Stimulated activated CD8-positive, alpha-beta memory T cell treated with anti-CD3 and anti-CD28 coated beads, Interleukin-4, amount 100 ng/mL, for 24 hours (primary cell): ENCODE results near the gene WDR3.
"Not testable (repeated sequence)": the region's sequence is repeated elsewhere in the genome, so short reads cannot be mapped to it uniquely, and the experiment has no call there.

Experiments
- DNase-seq: peaks from one replicate; pipeline ENCODE4 v3.0.0-alpha.2; 2020; ENCODE audit warnings: low read depth

WDR3 gene

DNA sequence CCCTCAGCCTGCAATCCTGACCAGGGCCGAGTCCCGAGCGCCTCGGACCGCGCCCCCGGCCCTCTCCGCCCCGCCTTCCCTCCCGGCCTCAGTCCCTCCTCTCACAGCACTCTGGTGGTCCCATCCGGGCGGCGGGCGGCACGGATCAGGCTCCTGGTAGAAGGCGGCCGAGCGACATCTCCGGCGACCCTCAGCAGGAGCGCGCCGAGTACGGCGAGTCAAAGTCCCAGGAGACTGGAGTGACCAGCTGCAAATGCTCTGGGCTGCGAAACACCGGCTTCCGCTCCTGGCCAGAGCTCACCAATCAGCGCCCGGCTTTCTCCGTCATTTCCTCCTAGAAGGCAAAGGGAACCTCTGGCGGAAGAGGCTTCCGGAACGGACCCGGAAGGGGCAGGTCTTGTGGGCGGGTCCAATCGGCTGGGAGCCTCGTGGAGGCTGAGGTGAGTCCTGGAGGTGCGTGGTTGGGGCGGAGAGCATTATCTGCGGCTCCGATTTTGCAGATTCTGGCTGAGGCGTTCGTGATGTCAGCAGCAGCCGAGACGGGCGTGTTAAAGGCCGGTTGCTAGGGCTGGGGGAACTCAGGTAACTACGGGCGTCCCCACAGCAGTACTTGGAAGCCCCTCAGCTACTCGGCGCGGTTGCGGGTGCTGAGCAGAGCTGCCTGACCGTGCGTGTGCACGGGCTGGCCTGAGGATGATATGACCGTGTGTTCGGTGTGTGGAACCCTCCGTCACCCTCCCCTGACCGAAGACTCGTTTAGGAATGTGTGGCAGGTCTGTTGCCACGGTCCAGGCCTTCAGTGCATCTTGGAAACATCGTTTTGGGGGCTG, at the start of gene WDR3, which contains the start of gene GDAP2:
TSS of gene WDR3 (plus strand) at position 397 of the 830 bp plus-strand sequence. CDS start 3,581 bp downstream, outside the sequence.
TSS of gene GDAP2 (minus strand) at position 279 of the 830 bp plus-strand sequence. CDS start 9,264 bp downstream, outside the sequence.
- peak; percentile 92 for DNase-seq

DNA sequence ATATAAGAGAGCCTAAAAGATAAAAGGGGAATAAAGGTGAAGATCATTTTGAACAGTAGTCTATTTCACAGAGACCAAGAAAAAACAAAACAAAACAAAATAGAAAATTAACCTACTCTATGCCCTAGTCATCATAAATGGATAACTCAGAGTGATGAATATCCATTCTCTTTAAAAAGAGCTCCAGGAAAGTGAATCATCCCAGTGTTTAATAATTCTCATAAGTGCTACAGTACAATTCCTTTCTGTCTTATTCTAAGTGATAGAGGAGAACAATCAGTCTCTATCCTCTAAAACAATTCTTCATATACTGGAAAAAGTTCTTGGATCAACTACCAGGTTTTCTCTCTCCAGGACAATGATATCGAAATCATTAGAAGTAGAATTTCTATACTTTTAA, 45.9 kb upstream of the WDR3 start:
- no peak for DNase-seq

DNA sequence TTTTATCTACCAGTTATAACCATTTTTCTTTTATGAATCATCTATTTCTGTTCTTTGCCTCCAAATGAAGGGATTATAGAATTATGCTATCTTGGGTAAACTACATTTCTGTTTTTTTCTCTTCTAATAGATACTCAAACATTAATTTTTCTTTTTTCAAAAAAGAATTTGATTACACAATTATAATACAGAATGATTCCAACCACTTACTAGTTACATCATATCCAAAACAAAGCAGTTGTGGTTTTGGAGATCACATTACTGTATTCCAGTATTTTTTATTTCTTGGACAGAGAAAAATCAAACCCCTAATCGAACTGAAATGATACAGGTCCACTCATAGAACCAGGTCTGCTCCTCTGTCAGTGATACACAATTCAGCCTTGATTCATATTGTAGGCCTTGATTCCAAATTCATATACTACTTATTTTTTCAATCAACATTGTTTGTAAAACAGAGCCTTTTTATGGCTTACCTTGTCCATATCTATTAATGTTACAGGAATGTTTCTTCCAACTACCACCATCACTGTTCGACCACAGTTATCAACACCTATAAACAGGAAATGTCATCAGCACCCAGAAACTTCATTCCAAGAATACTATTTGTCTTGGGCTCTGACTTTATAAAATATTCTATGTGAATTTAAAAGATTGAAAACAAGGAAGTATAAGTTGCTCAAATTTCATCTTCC, 43.3 kb upstream of the WDR3 start:
- no peak for DNase-seq

DNA sequence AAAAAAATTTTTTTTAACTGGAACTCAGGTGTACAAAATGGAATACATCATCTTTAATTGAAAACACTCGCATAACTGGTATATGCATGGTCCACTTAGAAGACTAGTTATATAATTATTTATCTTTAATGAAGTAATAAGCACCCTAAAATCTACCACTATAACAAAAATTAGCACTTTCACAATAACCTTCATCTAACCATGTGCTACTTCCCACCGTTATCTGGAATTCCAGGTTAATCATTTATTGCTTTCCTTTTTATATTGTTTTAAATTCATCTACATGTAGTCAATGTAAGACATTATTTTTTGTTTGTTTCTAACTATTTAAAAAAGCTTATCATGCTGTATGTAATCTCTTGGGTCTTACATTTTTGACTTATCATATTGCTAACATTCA, 39.1 kb upstream of the WDR3 start:
- DNase-seq, result no peak

DNA sequence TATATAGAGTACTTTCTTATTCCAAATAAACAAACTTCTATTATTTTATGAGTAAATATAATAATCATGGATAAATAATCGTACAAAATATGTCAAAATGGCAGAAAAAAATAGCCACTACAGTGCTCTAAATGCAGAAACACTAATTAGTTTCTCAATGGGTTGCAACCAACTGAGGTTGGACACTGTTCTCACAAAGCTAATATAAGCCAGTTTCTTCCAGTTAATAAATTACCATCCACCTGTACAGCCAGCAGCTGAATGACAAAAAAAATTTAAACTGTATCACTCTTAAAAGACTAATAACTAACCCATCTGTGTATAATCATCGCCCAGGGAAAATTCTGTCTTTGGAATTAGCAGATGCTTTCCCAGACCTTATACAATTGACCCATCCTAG, 37.0 kb upstream of the WDR3 start:
- no peak for DNase-seq

DNA sequence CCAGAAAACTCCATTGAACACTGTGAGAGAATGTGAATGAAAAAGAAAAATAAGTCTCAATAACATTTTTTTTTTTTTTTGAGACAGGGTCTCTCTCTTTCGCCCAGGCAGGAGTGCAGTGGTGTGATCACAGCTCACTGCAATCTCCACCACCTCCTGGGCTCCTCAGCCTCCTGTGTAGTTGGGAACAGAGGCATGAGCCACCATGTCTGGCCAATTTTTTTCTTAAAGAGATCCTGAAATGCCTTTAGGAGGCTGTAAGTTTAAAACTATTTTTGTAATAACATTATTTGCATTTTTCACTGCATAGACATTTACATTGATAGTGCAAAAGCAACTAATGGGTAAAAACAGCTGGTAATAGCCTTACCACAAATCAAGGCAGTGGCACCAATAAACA, 35.5 kb upstream of the WDR3 start:
- DNase-seq, result no peak

DNA sequence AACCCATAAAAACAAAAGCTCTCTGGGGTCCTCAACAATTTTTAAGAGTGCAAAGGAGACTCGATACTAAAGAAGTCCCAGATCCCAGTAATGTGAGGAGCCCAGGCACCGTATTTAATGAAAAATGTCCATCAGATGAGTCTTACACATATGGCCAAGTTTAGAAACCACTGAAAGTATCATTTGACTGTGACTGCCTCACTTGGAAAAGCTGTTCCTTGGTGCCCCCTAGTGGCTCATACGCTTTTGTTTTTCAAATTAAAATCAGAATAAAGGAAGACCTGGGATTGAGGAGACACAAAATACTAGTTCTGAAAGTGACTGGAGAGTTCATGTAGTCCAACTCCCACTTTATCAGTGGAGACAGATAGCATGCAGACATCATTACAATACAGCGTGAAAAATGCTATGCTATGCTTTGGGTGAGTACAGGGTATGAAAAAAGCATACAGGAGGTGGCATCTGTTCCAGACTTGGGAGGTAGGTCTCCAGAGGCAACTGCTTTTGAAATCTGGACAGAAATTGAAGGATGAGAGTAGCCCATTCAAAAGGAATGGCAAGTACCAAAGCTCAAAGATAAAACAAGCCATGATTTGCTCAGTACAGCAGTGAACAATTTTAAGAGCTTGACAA, 33.9 kb upstream of the WDR3 start:
- DNase-seq, result peak; percentile 41

DNA sequence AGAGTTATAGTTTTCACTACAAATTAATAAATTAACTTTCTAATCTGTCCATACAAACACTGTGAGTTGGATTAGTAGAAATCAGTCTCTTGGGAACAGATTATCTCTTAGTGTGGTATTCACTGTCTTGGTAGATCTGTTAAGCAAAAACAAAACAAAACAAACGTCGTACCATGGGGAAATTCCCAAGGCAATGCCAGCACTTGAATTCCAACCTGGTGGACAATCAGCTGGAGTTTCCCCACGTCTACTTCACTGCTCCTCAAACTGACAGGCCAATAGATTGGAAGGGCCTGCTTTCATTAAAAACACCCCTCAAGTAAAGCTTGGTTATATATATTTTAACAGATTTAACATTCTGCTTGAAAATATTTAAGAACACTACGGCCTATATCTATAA, 32.0 kb upstream of the WDR3 start:
- DNase-seq, result no peak

DNA sequence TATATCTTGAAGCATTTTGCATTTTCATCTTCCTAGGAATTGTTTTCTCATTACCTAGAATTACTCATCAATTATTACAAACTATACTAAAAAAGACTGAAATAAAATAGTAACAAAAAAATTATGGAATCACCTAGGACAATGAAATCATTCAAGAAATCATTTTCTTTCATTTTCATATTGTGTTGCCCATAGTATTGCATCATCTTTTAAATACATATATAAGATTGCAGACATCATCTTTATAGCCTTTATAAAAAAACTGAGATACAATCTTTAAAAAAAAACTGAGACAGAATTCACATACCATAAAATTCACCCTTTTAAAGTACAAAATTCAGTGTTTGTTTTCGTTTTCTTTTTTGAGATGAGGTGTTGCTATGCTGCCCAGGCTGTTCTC, 29.7 kb upstream of the WDR3 start:
- no peak for DNase-seq

DNA sequence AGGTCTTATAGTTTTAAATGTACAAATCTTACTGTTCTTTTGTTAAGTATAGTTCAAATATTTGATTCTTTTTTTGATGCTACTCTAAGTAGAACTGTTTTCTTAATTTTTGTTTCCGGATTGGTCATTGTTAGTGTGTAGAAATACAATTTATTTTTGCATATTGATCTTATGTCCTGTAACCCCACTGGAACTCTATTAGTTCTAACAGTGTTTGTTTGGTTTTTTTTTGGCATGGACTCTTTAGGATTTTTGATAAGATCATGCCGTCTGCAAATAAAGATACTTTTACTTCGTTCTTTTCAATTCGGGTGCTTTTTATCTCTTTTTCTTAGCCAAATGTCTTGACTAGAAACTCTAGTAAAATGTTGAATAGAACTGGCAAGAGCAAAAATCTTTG, 26.6 kb upstream of the WDR3 start:
- no peak for DNase-seq

DNA sequence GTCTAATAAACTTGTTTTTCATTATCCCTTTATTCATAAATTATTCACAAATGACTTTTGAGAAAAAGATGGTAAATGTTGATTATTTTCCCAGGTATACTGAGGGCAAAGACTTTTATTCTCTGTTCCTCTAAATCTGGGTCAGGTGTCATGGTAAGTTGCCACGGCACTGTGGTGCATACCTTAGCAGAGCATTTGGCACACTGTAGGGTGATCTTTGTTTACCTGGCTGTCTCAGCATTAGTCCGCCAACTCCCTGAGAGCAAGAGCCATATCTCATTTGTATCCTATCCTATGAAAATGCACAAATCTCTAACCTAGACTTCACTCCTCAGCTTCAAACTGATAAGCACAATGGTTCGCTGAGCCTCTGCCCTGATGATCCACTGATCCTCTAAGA, 25.1 kb upstream of the WDR3 start:
- no peak for DNase-seq

DNA sequence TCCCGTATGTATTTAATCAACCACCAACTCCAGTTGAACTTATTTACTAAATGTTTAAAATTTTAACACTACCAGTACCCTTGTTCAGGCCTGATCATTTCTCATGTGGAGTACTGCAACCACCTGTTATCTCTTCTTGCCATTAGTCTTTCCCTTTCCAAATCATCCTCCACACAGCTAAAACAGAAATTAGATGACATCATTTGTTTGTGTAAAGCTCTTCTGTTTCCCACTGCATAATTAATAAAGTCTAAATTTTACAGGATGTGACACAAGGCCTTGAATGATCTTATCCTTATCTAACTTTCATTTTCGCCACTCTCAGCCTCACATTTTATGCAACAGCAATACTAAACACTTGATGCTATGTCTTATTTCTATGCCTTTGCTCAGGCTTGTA, 24.5 kb upstream of the WDR3 start:
- no peak for DNase-seq

DNA sequence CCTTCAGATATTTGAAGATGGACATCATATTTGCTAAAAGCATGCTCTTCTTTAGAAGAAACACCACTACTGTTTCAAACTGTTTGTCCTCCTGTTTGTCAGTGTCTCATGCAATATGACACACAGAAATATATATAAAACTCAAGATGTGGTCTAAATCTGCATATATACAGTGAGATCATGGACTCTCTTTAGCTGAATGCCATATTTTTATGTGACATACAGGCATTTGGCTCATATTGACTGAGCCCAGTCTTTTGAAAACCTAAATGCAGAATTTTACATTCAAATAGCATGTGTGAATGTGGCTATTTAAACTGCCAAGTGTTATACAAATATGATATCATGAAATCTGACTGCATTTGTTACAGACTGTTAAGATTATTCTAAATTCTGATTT, 18.5 kb upstream of the WDR3 start:
- no peak for DNase-seq

DNA sequence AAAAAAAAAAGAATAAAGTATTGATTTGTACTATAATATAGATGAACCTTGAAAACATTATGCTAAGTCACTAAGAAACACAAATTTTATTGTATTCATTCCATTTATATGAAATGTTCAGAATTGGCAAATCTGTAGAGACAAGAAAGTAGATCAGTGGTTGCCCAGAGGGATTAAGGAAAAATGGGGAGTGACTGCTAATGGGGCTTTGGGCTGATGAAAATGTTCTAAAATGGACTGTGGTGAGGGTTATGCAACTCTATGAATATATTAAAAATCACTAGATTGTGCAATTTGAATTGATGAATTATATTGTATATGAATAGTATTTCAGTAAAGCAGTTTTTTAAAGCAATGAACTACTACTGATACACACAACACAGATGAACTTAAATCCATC, 10.2 kb upstream of the WDR3 start:
- no peak for DNase-seq

DNA sequence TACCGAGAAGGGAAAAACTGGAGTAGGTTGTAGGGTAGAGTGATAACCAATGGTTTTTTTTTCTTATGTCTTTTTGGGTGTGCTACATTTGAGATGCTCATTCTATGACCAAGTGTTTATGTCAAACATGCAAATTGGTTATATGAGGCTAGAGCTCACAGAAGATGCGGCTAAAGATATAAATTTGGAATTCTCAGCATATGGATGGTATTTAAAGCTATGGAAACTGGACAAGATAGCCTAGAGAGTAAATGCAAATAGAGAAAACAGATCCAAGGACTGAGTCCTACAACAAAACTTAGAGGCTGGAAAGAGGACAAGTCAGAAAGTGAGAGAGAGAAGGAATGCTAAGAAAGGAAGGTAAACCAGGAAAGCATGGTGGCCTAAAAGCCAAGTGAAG, 7.5 kb upstream of the WDR3 start:
- no peak for DNase-seq

DNA sequence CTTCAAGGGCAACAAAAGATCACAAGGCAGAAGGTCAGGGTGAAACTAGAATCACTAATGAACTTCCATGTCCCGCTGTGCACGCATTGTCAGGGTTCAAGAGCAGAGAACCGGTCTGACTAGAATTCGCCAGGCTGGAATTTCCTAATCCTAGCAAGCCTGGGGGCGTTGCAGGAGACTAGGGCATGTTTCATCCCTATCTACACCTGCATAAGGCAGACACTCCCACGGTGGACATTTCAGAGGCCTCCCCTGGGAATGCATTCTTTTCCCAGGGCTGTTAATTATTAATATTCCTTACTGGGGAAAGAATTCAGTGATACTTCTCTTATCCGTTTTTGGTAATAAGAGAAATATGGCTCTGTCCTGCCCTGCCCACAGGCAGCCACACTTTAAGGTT, 6.8 kb upstream of the WDR3 start:
- not testable (repeated sequence) for DNase-seq

DNA sequence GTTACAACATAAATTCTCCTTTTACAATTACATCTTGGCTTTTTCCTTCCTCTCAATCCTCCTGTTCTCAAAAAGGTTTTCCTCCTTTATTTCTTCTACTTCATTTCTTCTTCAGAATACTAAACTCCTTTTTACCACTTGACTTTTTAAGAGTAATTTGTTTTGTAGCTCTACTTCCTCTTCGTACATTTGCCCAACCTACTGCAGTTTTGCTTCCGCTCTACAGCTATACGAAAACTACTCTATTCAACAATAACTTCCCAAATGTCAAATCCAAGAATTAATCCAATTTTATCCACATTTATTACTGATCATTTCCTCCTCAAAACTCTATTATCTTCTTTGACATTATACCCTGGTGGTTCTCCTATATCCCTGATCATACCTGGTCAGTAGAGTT, 3.6 kb upstream of the WDR3 start:
- DNase-seq, result no peak

DNA sequence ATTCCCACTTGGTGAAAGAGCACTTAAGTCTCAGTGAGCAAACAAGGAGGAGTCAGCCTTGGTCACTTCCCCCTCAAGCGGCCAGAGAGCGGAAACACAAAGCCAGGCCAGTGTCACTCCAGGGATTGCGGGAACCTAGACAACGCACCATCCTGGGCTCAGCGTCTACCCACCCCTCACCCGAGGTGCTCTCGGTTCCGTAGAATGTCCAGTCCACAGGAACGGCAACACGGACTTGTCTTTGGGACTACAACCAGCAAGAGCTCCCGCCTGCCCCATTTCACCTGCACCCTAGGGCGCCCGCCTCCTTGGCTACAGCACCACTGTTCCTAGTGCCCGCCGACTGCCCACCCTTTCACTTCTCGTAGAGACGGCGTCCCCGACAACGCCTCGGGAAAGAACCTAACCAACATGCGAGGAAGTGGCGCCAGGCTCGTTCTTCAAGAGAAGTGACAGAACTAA, 627 bp upstream of the WDR3 start:
- peak; percentile 27 for DNase-seq

DNA sequence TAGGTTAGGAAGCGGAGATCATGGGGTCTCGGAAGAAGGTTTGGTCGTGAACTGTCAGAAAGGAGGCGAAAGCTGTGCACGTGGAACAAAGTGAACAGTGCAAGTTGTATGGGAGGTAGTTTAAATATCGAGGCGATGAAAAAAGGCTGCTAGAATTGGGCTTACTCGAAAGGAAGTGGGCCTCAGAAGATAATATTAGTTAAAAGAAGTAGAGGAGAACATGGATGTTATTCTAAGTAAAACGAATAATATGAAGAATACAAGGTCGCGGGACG, 571 bp downstream of the WDR3 start:
- DNase-seq, result no peak

DNA sequence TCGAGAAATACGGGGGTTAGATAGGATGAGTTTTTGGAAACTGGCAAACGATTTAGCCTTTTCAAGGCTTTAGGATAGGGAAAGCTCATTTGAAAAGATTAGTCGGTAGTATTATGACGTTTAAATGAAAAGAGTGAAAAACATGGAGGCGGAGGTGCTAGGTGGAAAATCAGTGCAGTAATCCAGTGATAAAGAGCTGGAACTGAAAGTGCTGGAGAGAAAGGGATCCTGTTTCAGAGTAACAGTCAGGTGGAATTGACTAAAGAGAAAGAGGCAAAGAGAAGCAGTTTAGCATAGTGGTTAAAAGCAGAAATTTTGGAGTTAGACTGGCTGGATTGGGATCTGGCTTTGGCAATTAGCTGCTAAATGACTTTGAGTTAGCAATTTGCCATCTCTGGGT, 945 bp downstream of the WDR3 start:
- no peak for DNase-seq

DNA sequence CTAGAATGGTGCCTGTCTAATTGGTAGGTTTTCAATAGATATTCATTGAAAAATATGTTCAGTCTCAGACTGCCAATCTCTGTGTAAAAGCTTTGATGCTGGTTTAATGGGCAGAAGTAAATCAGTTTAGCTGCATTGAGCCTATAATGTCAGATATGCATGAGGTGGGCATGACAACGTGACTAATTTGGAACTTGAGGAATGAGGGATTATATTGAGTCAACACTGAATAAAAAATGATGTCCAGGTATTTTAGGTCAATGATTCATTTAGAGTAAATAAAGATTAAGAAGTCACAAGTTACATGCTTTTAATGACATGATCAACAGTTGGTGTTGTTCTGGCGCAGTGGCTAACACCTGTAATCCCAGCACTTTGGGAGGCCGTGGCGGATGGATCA, 3.0 kb downstream of the WDR3 start:
- no peak for DNase-seq

DNA sequence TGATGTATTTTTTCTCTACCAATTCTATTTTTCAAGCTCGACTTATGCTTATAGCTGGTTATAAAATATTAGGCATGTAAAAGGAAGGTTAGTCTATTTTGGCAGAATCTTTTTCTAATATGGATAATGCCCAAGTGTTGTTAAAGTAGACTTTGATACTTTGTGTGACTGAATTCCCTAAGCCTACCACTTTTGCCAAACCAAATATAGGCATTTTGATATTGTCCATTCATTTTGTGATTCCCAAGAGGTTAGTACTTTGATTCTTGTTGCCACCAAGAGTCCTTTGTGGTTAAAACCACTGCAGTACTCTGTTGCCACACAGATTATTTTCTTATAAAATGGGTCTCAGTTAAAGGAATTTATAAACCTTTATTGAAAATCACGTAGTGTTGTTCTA, 4.2 kb downstream of the WDR3 start:
- no peak for DNase-seq

DNA sequence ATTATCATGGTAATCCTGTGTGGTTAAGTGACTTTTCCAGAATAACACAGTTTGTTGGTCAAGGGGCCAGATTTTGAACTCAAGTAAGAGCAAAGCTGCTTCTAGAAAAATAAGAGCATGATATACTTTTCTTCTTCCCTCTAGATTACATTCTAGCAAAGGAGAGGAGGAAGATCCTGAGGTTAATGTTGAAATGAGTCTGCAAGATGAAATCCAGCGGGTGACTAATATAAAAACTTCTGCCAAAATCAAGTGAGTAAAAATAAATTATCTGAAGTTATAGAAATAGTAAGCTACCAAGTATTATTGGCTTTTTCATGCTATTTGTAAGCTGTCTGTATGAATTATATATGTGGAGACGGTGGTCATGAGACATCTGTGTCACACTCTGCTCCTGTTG, 12.8 kb downstream of the WDR3 start:
- no peak for DNase-seq
